Liver (tissue), 9 donors: ENCODE measurements around the gene LYRM4. TPM values are rescaled to one million over a fixed set of nuclear protein-coding genes. Genes with fewer than 3 reads are reported as not detected.

ENCODE experiments used
- DNase-seq: peaks from one replicate; pipeline ENCODE4 v3.0.0-alpha.2; 2017; ENCODE audit warnings: low spot score
- H3K27ac ChIP-seq, 2 donors: one replicate each; pipeline ENCODE4 v1.7.0; 2013; ENCODE audit warnings: inconsistent platforms in 2 of 2, low read length in 2 of 2, control low read depth in 1 of 2, low read depth in 1 of 2, mild to moderate bottlenecking in 1 of 2
- H3K27me3 ChIP-seq, 4 donors: one replicate each; pipeline versions ENCODE4 v1.6.1 to v1.7.0; 2013; ENCODE audit warnings: low read length in 3 of 4, inconsistent platforms in 1 of 4, mild to moderate bottlenecking in 1 of 4, moderate library complexity in 1 of 4; ENCODE audit not compliant: control insufficient read depth in 4 of 4, insufficient read depth in 4 of 4
- H3K36me3 ChIP-seq, 4 donors: one replicate each; pipeline versions ENCODE4 v1.6.1 to v1.7.0; 2013; ENCODE audit warnings: low read length in 3 of 4, mild to moderate bottlenecking in 3 of 4, low read depth in 1 of 4, moderate library complexity in 1 of 4; ENCODE audit not compliant: control insufficient read depth in 4 of 4, insufficient read depth in 3 of 4
- H3K4me1 ChIP-seq, 4 donors: one replicate each; pipeline versions ENCODE4 v1.6.1 to v1.7.0; 2013; ENCODE audit warnings: low read length in 3 of 4, mild to moderate bottlenecking in 3 of 4, moderate library complexity in 1 of 4; ENCODE audit not compliant: control insufficient read depth in 4 of 4, insufficient read depth in 4 of 4
- H3K4me3 ChIP-seq, 3 donors: one replicate each; pipeline versions ENCODE4 v1.6.1 to v1.7.0; 2013; ENCODE audit warnings: low read length in 3 of 3, control low read depth in 1 of 3, low read depth in 1 of 3, mild to moderate bottlenecking in 1 of 3
- H3K9ac ChIP-seq, 2 donors: one replicate each; pipeline ENCODE4 v1.7.0; 2013; ENCODE audit warnings: low read length in 2 of 2, mild to moderate bottlenecking in 2 of 2, moderate library complexity in 2 of 2, control low read depth in 1 of 2, low read depth in 1 of 2
- H3K9me3 ChIP-seq, 4 donors: one replicate each; pipeline versions ENCODE4 v1.6.1 to v1.7.0; 2013; ENCODE audit warnings: low read length in 3 of 4; ENCODE audit not compliant: control insufficient read depth in 4 of 4
- ATF3 ChIP-seq: IDR thresholded peaks from 2 replicates; pipeline ENCODE4 v1.6.1; 2016; ENCODE audit warnings: antibody characterized with exemption
- EGR1 ChIP-seq, 2 donors: IDR thresholded peaks; 2 replicates each; pipeline ENCODE4 v1.6.1; 2016 to 2018; ENCODE audit warnings: antibody characterized with exemption in 2 of 2, low read depth in 2 of 2
- FOXA1 ChIP-seq: IDR thresholded peaks from 2 replicates; pipeline ENCODE4 v1.6.1; 2016; ENCODE audit warnings: antibody characterized with exemption
- FOXA2 ChIP-seq: IDR thresholded peaks from 2 replicates; pipeline ENCODE4 v1.6.1; 2016; ENCODE audit warnings: antibody characterized with exemption
- GABPA ChIP-seq, 2 donors: IDR thresholded peaks in 1 of 2; conservative IDR thresholded peaks in 1 of 2; 2 replicates each; pipeline ENCODE4 v1.6.1; 2016; ENCODE audit warnings: antibody characterized with exemption in 2 of 2, mild to moderate bottlenecking in 1 of 2, moderate library complexity in 1 of 2
- HNF4A ChIP-seq, 2 donors: conservative IDR thresholded peaks; 2 replicates each; pipeline ENCODE4 v1.6.1; 2016; ENCODE audit warnings: antibody characterized with exemption in 2 of 2, mild to moderate bottlenecking in 2 of 2
- HNF4G ChIP-seq: IDR thresholded peaks from 2 replicates; pipeline ENCODE4 v1.6.1; 2016; ENCODE audit warnings: antibody characterized with exemption
- JUND ChIP-seq, 2 donors: IDR thresholded peaks; 2 replicates each; pipeline ENCODE4 v1.6.1; 2016; ENCODE audit warnings: antibody characterized with exemption in 2 of 2
- RAD21 ChIP-seq, 2 donors: IDR thresholded peaks; 2 replicates each; pipeline ENCODE4 v1.6.1; 2016; ENCODE audit warnings: antibody characterized with exemption in 2 of 2, mild to moderate bottlenecking in 2 of 2
- TAF1 ChIP-seq: conservative IDR thresholded peaks from 2 replicates; pipeline ENCODE4 v1.6.1; 2016; ENCODE audit warnings: antibody characterized with exemption, mild to moderate bottlenecking
- YY1 ChIP-seq: IDR thresholded peaks from 2 replicates; pipeline ENCODE4 v1.6.1; 2016; ENCODE audit warnings: antibody characterized with exemption, mild to moderate bottlenecking
- ZBTB33 ChIP-seq: IDR thresholded peaks from 2 replicates; pipeline ENCODE4 v1.6.1; 2016; ENCODE audit warnings: antibody characterized with exemption
- WGBS: extraction: QIAGEN DNeasy Blood & Tissue Kit; methylation state at CpG from one replicate; pipeline ENCODE4 v1.1.7; 2013; 5-methylcytosine and 5-hydroxymethylcytosine counted together
- polyA plus RNA-seq, 2 donors: library from polyadenylated mRNA; stranded (reverse) in 1 of 2; unstranded in 1 of 2; fragments of 200-250 nt in 1 of 2; fragments of >200 nt in 1 of 2; fragmentation: Nextera tagmentation in 1 of 2; extraction: Ambion mirVana in 1 of 2; gene quantifications; one replicate each; pipeline versions ENCODE4 v1.2.1 to v1.2.3, GENCODE V29; 2013 to 2015
- total RNA-seq, 2 donors: library from RNA; depleted of rRNA; stranded (reverse); fragments of >200 nt; gene quantifications; one replicate each; pipeline ENCODE4 v1.2.3, GENCODE V29; 2014
- TF ChIP-seq, protein P1 (sequence below): fragments of 150-350 bp; IDR thresholded peaks from 2 replicates; pipeline ENCODE4 v1.5.1; 2017; ENCODE audit warnings: improper control_type of control experiment, low read depth, low read length; ENCODE audit not compliant: missing input control
- TF ChIP-seq, protein P2 (sequence below): IDR thresholded peaks from 2 replicates; pipeline ENCODE4 v1.6.1; 2016; ENCODE audit warnings: antibody characterized with exemption
- donor health status: healthy.
- donor health status: healthy.
- donor health status: healthy.
- donor health status: healthy.
- donor health status: healthy.

The LYRM4 gene
- total and polyA plus RNA-seq, 4 donors = 4.4 to 13.1 (median 6.5) TPM

DNA sequence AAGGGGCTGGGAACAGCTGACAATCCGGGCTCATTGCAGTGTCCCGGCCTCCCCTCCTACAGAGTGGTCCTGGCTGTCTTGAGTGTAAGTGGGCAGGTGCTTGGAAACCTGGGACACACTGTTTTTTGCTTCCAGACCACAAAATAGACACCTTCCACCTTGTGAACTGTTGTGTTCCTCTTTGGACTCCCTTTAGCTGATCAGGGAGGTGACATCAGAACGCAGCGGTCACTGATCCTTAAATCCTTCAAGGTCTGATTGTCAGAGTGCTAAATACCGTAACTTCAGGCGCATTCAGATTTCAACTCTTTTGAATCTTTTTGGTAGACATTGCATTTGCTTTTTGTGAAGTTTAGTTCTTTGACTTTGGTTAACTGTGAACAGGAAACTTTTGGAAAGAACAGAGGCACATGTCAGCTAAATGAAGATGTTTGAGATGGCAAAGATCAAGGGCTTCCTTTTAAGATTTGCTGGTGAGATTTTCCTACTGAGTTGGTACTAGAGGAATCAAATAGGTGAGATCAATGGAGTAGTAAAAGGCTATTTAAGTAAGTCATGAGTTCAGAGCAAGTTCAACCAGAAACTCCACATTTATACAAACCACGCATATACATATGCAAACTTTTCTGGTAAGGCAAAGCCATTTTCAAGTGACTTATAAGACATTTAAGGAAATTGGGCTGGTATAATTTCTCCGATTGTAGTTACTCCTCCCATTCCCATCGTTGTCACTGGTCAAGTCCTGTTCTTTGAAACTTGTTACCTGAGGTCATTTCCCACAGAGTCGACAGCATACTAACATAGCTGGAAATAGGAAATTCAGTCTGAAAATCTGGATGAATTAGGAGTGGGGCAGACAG is 169.3 kb downstream of the LYRM4 start:
- 90% methylated on average over 10 of the region's 10 CpGs for WGBS
- H3K27ac ChIP-seq = no peak overlapping the region

GRCh38 chr6:5090603-5091002 is 170.1 kb downstream of the LYRM4 start:
- Histone ChIP-seq H3K36me3 (no peaks in the 10 kb centered on the region), H3K27ac (no peak overlapping the region), H3K4me1 (peaks cover 0 to 10% (median 8%) of the 10 kb centered on the region in 4 donors), H3K9ac (no peak overlapping the region), H3K9me3 (no peaks in the 10 kb centered on the region), H3K4me3 (no peak overlapping the region), H3K27me3 (no peaks in the 10 kb centered on the region)
- DNase-seq = no peak
- 92% methylated on average over 7 of the region's 7 CpGs for WGBS
- TF ChIP-seq, protein P1, sequence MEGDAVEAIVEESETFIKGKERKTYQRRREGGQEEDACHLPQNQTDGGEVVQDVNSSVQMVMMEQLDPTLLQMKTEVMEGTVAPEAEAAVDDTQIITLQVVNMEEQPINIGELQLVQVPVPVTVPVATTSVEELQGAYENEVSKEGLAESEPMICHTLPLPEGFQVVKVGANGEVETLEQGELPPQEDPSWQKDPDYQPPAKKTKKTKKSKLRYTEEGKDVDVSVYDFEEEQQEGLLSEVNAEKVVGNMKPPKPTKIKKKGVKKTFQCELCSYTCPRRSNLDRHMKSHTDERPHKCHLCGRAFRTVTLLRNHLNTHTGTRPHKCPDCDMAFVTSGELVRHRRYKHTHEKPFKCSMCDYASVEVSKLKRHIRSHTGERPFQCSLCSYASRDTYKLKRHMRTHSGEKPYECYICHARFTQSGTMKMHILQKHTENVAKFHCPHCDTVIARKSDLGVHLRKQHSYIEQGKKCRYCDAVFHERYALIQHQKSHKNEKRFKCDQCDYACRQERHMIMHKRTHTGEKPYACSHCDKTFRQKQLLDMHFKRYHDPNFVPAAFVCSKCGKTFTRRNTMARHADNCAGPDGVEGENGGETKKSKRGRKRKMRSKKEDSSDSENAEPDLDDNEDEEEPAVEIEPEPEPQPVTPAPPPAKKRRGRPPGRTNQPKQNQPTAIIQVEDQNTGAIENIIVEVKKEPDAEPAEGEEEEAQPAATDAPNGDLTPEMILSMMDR = no peak
- TF ChIP-seq JUND (IDR thresholded peaks at IDR 0.05) = no peak
- TF ChIP-seq TAF1 = no peak
- no peak for TF ChIP-seq FOXA2
- TF ChIP-seq EGR1 (IDR thresholded peaks at IDR 0.05; ENCODE audit: low read depth in 2 of 2) = no peak
- no peak for TF ChIP-seq YY1
- no peak for TF ChIP-seq HNF4G
- no peak for TF ChIP-seq HNF4A (conservative IDR thresholded peaks at IDR 0.05)
- TF ChIP-seq ATF3 = no peak
- TF ChIP-seq RAD21 (IDR thresholded peaks at IDR 0.05) = no peak
- no peak for TF ChIP-seq ZBTB33
- TF ChIP-seq, protein P2, sequence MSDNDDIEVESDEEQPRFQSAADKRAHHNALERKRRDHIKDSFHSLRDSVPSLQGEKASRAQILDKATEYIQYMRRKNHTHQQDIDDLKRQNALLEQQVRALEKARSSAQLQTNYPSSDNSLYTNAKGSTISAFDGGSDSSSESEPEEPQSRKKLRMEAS = no peak
- TF ChIP-seq GABPA (IDR thresholded peaks at IDR 0.05 in 1 of 2, conservative IDR thresholded peaks at IDR 0.05 in 1 of 2) = no peak

More for the DNA sequence above, 169.3 kb downstream of the LYRM4 start:
- H3K9ac ChIP-seq = no peak overlapping the region
- no peaks in the 10 kb centered on the region for H3K9me3 ChIP-seq
- TF ChIP-seq FOXA1 (no peak), TAF1 (no peak), JUND (IDR thresholded peaks at IDR 0.05) (no peak), EGR1 (IDR thresholded peaks at IDR 0.05; ENCODE audit: low read depth in 2 of 2) (no peak), RAD21 (IDR thresholded peaks at IDR 0.05) (no peak)
- TF ChIP-seq, protein P2 = no peak
- TF ChIP-seq, protein P1 = no peak
- no peaks in the 10 kb centered on the region for H3K27me3 ChIP-seq
- no peak for DNase-seq
- no peaks in the 10 kb centered on the region for H3K36me3 ChIP-seq
- peaks cover 0 to 3% (median under 1%) of the 10 kb centered on the region in 4 donors for H3K4me1 ChIP-seq
- no peak overlapping the region for H3K4me3 ChIP-seq
